A549 (cell line): ENCODE data around the gene RFC4. TPM values are rescaled to one million over a fixed set of nuclear protein-coding genes. Genes with fewer than 3 reads are reported as not detected.

Source experiments
- ATAC-seq, 2 experiments: fragments of 200-7000 bp in 1 of 2; fragments of >200 bp in 1 of 2; cut with Nextera tagmentation in 1 of 2; cut with Tn5 transposase in 1 of 2; 3 replicates each; pipeline versions ENCODE4 v1.8.0 to v1.9.1; 2018 to 2020; ENCODE audit warnings: mild to moderate bottlenecking in 1 of 2, moderate library complexity in 1 of 2
- CTCF ChIA-PET: fragments of 300-600 bp; sonication (Branson Sonifier 250); formaldehyde crosslinking; extraction: SDS; loops from one replicate; lab custom pipeline; 2021; ENCODE audit warnings: antibody characterized with exemption, inconsistent platforms; lab: Yijun Ruan, JAX
- POLR2A ChIA-PET: fragments of 350-600 bp; formaldehyde crosslinking; extraction: SDS; loops from one replicate; lab custom pipeline; 2021; ENCODE audit warnings: antibody characterized with exemption, inconsistent platforms; lab: Yijun Ruan, JAX
- DNase-seq, 2 experiments: peaks; one replicate each; pipeline versions ENCODE4 v3.0.0 to v3.0.0-alpha.2; 2011 to 2016; ENCODE audit warnings: low read depth in 1 of 2, low spot score in 1 of 2
- FAIRE-seq: peaks from 2 replicates; lab custom pipeline; 2011; peaks lifted over from hg19 to GRCh38; lab: Jason Lieb, UNC
- H3K27ac ChIP-seq, 2 experiments: fragments of >200 bp; sonication (Bioruptor Twin); formaldehyde crosslinking; 3 replicates each; pipeline ENCODE4 v1.5.1; 2016 to 2017
- H3K4me1 ChIP-seq: fragments of >200 bp; sonication (Bioruptor Twin); formaldehyde crosslinking; 3 replicates; pipeline ENCODE4 v1.6.1; 2016
- H3K4me2 ChIP-seq: fragments of >200 bp; sonication (Bioruptor Twin); formaldehyde crosslinking; 3 replicates; pipeline ENCODE4 v1.6.1; 2016
- H3K4me3 ChIP-seq: fragments of >200 bp; sonication (Bioruptor Twin); formaldehyde crosslinking; 3 replicates; pipeline ENCODE4 v1.5.1; 2016
- H3K9me3 ChIP-seq: fragments of >200 bp; sonication (Bioruptor Twin); formaldehyde crosslinking; 3 replicates; pipeline ENCODE4 v1.6.1; 2016
- CBX2 ChIP-seq: fragments of 200-600 bp; sonication (generic); IDR thresholded peaks from 2 replicates; pipeline ENCODE4 v1.6.1; 2016; ENCODE audit warnings: low read depth, mild to moderate bottlenecking, borderline replicate concordance
- CBX8 ChIP-seq: fragments of 200-600 bp; sonication (generic); IDR thresholded peaks from 2 replicates; pipeline ENCODE4 v1.6.1; 2016
- CHD4 ChIP-seq: fragments of 200-600 bp; sonication (generic); IDR thresholded peaks from 2 replicates; pipeline ENCODE4 v1.6.1; 2016; ENCODE audit warnings: antibody characterized with exemption, mild to moderate bottlenecking, borderline replicate concordance
- EP300 ChIP-seq, 2 experiments: fragments of >200 bp; sonication (Bioruptor Twin); formaldehyde crosslinking; IDR thresholded peaks; 2 replicates in 1 of 2; 3 replicates in 1 of 2; pipeline ENCODE4 v1.6.1; 2016 to 2017
- ESRRA ChIP-seq: fragments of 150-350 bp; IDR thresholded peaks from 2 replicates; pipeline ENCODE4 v1.6.1; 2014; ENCODE audit warnings: mild to moderate bottlenecking, low read length, borderline replicate concordance
- FOSB ChIP-seq: fragments of 250-450 bp; sonication (Bioruptor Pico); IDR thresholded peaks from 2 replicates; pipeline ENCODE4 v1.5.0; 2020; ENCODE audit warnings: mild to moderate bottlenecking, moderate library complexity
- FOXS1 ChIP-seq: fragments of 250-450 bp; sonication (Bioruptor Pico); IDR thresholded peaks from 2 replicates; pipeline ENCODE4 v1.5.0; 2020; ENCODE audit warnings: mild to moderate bottlenecking, moderate library complexity
- HEYL ChIP-seq: fragments of 250-450 bp; sonication (Bioruptor Pico); IDR thresholded peaks from 2 replicates; pipeline ENCODE4 v1.8.0; 2021; ENCODE audit warnings: mild to moderate bottlenecking, moderate library complexity
- HOXA7 ChIP-seq: fragments of 250-450 bp; sonication (Bioruptor Pico); IDR thresholded peaks from 2 replicates; pipeline ENCODE4 v1.5.0; 2020; ENCODE audit warnings: mild to moderate bottlenecking, moderate library complexity
- HOXB13 ChIP-seq: fragments of 250-450 bp; sonication (Bioruptor Pico); IDR thresholded peaks from 2 replicates; pipeline ENCODE4 v1.5.0; 2020; ENCODE audit warnings: low read depth, mild to moderate bottlenecking, moderate library complexity
- HOXB5 ChIP-seq: fragments of 250-450 bp; sonication (Bioruptor Pico); IDR thresholded peaks from 2 replicates; pipeline ENCODE4 v1.5.0; 2020; ENCODE audit warnings: mild to moderate bottlenecking, moderate library complexity
- JUNB ChIP-seq: fragments of >200 bp; sonication (Bioruptor Twin); formaldehyde crosslinking; IDR thresholded peaks from 2 replicates; pipeline ENCODE4 v1.6.1; 2016
- MAZ ChIP-seq: fragments of 150-350 bp; IDR thresholded peaks from 2 replicates; pipeline ENCODE4 v1.6.1; 2014; ENCODE audit warnings: antibody characterized with exemption, low read depth, low read length, borderline replicate concordance
- MYC ChIP-seq: IDR thresholded peaks from 2 replicates; pipeline ENCODE4 v1.6.1; 2012; ENCODE audit warnings: mild to moderate bottlenecking, inconsistent platforms, low read length, improper control_type of control experiment, borderline replicate concordance
- NFE2L2 ChIP-seq: fragments of 150-350 bp; conservative IDR thresholded peaks from 2 replicates; pipeline ENCODE4 v1.6.1; 2014; ENCODE audit warnings: low read length
- NPAS2 ChIP-seq: fragments of 250-450 bp; sonication (Bioruptor Pico); IDR thresholded peaks from 2 replicates; pipeline ENCODE4 v1.8.0; 2022; ENCODE audit warnings: mild to moderate bottlenecking, moderate library complexity, borderline replicate concordance
- PHF8 ChIP-seq: fragments of 200-600 bp; sonication (generic); IDR thresholded peaks from 2 replicates; pipeline ENCODE4 v1.6.1; 2016; ENCODE audit warnings: low read depth, mild to moderate bottlenecking, antibody characterized with exemption, moderate library complexity, borderline replicate concordance
- POLR2A ChIP-seq: IDR thresholded peaks from 2 replicates; pipeline ENCODE4 v1.6.1; 2012; ENCODE audit warnings: mild to moderate bottlenecking, low read length
- RARB ChIP-seq: fragments of 250-450 bp; sonication (Bioruptor Pico); IDR thresholded peaks from 2 replicates; pipeline ENCODE4 v1.8.0; 2021; ENCODE audit warnings: mild to moderate bottlenecking, moderate library complexity
- RCOR1 ChIP-seq: fragments of 150-350 bp; IDR thresholded peaks from 2 replicates; pipeline ENCODE4 v1.6.1; 2014; ENCODE audit warnings: antibody characterized with exemption, low read length, low read depth
- RFX5 ChIP-seq: fragments of 450-650 bp; IDR thresholded peaks from 2 replicates; pipeline ENCODE4 v1.7.1; 2014; ENCODE audit warnings: antibody characterized with exemption, mild to moderate bottlenecking, moderate library complexity
- TFCP2L1 ChIP-seq: fragments of 250-450 bp; sonication (Bioruptor Pico); IDR thresholded peaks from 2 replicates; pipeline ENCODE4 v1.5.0; 2021; ENCODE audit warnings: mild to moderate bottlenecking
- ZC3H11A ChIP-seq: fragments of 450-650 bp; IDR thresholded peaks from 2 replicates; pipeline ENCODE4 v1.6.1; 2014; ENCODE audit warnings: antibody characterized with exemption, mild to moderate bottlenecking
- ZFP36 ChIP-seq: fragments of 450-650 bp; IDR thresholded peaks from 2 replicates; pipeline ENCODE4 v1.6.1; 2014; ENCODE audit warnings: borderline replicate concordance; ENCODE audit not compliant: partially characterized antibody
- WGBS: methylation state at CpG from one replicate; pipeline ENCODE4 v1.1.6; 2017; ENCODE audit errors: missing lambda C conversion rate; 5-methylcytosine and 5-hydroxymethylcytosine counted together
- polyA plus RNA-seq, 4 experiments: library from polyadenylated mRNA; depleted of rRNA in 3 of 4; stranded (reverse); fragments of >200 nt; fragmentation: RNase III in 1 of 4; extraction: RNeasy Plus Mini Kit Qiagen cat#74134 plus additional on column Dnase treatment in 1 of 4; gene quantifications; 2 replicates in 3 of 4; 3 replicates in 1 of 4; pipeline ENCODE4 v1.2.3, GENCODE V29; 2011 to 2017
- TF ChIP-seq, protein P1 (sequence below): IDR thresholded peaks from 2 replicates; pipeline ENCODE4 v1.6.1; 2012
- TF ChIP-seq, protein P2 (sequence below): fragments of 200-600 bp; sonication (generic); IDR thresholded peaks from 2 replicates; pipeline ENCODE4 v1.6.1; 2016; ENCODE audit warnings: antibody characterized with exemption, mild to moderate bottlenecking, moderate library complexity
- TF ChIP-seq, protein P3 (sequence below): IDR thresholded peaks from 2 replicates; pipeline ENCODE4 v1.6.1; 2012
- TF ChIP-seq, protein P4 (sequence below): fragments of 250-450 bp; sonication (Bioruptor Pico); IDR thresholded peaks from 2 replicates; pipeline ENCODE4 v1.5.0; 2021; ENCODE audit warnings: mild to moderate bottlenecking, moderate library complexity, borderline replicate concordance

Gene RFC4
- polyA plus RNA-seq, 2 of the 4 experiments (the other 2 are of a cell fraction), result 40.6 to 68.8 TPM

DNA sequence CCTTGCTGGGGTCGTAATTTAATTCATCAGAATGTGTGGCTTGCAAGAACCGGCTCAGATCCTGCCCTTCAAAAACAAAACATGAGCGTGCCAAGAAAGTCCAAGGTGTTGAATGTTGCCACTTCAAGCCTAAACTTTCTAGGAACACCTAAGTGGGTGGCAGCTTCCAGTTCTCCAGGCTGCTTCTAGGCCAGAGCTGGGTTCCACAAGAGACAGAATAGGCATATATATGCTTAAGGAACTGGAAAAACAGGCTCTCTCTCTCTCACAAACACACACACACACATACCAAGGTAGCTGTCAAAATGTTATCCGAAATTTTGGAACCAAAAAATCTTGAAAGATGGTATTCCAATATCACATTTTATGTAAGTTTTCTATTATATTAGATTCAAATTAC lies 35.3 kb upstream of the RFC4 start:
- CTCF ChIA-PET, result interaction anchor here (1.1 to 1.4 kb wide), 2 partner anchors 20 to 323 kb away, joined by 3 read pairs; no protein-coding TSS in a partner anchor
- POLR2A ChIA-PET, result no interaction called here
- ATAC-seq (no peak), FAIRE-seq (no peak), DNase-seq (no peak)
- 38% methylated on average over 4 of the region's 4 CpGs for WGBS
- no peak overlapping the region for H3K27ac ChIP-seq
- no peak overlapping the region for H3K4me2 ChIP-seq
- H3K4me3 ChIP-seq, result no peak overlapping the region
- TF ChIP-seq, protein P1, sequence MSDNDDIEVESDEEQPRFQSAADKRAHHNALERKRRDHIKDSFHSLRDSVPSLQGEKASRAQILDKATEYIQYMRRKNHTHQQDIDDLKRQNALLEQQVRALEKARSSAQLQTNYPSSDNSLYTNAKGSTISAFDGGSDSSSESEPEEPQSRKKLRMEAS, result no peak
- TF ChIP-seq HOXA7 (CRISPR knock-in tag), result no peak
- no peak for TF ChIP-seq ZC3H11A
- no peak for TF ChIP-seq JUNB
- TF ChIP-seq FOXS1 (CRISPR knock-in tag), result no peak
- no peak for TF ChIP-seq NPAS2 (CRISPR knock-in tag)
- no peak for TF ChIP-seq POLR2A
- TF ChIP-seq NFE2L2, result no peak
- no peak for TF ChIP-seq MYC
- TF ChIP-seq TFCP2L1 (CRISPR knock-in tag), result no peak
- no peak for TF ChIP-seq MAZ
- TF ChIP-seq CBX2, result no peak
- TF ChIP-seq CHD4, result no peak
- no peak for TF ChIP-seq RFX5
- TF ChIP-seq ESRRA, result no peak
- no peak for TF ChIP-seq CBX8
- no peaks in the 10 kb centered on the region for H3K4me1 ChIP-seq
- no peaks in the 10 kb centered on the region for H3K9me3 ChIP-seq

DNA sequence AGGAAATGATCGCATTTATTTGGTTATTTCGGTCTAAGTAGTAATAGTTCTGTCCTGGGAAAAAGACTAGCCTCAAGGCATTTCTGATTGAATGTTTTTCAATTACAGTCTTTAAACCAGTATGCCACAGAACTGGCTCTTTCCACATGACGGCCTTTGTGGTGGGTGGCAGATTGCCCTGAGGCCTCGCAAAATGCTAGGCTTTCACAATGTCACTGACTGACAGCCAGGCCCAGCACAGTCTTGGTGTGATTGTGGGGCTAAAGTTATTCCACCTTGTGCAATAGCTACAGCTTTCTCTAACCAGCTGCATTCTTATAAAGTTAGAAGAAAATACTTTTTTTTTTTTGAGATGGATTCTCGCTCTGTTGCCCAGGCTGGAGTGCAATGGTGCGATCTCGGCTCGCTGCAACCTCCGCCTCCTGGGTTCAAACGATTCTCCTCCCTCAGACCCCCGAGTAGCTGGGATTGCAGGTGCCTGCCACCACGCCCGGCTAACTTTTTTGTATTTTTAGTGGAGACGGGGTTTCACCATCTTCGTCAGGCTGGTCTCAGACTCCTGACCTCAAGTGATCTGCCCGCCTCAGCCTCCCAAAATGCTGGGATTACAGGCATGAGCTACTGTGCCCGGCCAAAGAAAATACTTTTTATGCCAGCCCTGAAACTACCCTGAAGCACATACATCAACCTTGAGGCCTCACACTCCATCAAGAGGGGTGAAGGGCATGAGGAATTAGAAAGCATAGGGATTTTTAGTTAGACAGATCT lies 33.8 kb upstream of the RFC4 start:
- Histone ChIP-seq H3K9me3 (no peaks in the 10 kb centered on the region), H3K4me2 (no peak overlapping the region), H3K27ac (no peak overlapping the region), H3K4me1 (no peaks in the 10 kb centered on the region), H3K4me3 (no peak overlapping the region)
- TF ChIP-seq, protein P2, sequence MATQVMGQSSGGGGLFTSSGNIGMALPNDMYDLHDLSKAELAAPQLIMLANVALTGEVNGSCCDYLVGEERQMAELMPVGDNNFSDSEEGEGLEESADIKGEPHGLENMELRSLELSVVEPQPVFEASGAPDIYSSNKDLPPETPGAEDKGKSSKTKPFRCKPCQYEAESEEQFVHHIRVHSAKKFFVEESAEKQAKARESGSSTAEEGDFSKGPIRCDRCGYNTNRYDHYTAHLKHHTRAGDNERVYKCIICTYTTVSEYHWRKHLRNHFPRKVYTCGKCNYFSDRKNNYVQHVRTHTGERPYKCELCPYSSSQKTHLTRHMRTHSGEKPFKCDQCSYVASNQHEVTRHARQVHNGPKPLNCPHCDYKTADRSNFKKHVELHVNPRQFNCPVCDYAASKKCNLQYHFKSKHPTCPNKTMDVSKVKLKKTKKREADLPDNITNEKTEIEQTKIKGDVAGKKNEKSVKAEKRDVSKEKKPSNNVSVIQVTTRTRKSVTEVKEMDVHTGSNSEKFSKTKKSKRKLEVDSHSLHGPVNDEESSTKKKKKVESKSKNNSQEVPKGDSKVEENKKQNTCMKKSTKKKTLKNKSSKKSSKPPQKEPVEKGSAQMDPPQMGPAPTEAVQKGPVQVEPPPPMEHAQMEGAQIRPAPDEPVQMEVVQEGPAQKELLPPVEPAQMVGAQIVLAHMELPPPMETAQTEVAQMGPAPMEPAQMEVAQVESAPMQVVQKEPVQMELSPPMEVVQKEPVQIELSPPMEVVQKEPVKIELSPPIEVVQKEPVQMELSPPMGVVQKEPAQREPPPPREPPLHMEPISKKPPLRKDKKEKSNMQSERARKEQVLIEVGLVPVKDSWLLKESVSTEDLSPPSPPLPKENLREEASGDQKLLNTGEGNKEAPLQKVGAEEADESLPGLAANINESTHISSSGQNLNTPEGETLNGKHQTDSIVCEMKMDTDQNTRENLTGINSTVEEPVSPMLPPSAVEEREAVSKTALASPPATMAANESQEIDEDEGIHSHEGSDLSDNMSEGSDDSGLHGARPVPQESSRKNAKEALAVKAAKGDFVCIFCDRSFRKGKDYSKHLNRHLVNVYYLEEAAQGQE, result no peak
- TF ChIP-seq, protein P3, sequence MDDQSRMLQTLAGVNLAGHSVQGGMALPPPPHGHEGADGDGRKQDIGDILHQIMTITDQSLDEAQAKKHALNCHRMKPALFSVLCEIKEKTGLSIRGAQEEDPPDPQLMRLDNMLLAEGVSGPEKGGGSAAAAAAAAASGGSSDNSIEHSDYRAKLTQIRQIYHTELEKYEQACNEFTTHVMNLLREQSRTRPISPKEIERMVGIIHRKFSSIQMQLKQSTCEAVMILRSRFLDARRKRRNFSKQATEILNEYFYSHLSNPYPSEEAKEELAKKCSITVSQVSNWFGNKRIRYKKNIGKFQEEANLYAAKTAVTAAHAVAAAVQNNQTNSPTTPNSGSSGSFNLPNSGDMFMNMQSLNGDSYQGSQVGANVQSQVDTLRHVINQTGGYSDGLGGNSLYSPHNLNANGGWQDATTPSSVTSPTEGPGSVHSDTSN, result no peak
- TF ChIP-seq TFCP2L1 (CRISPR knock-in tag), result no peak
- no peak for TF ChIP-seq EP300 (IDR thresholded peaks at IDR 0.05)
- no peak for TF ChIP-seq HOXB5 (CRISPR knock-in tag)
- no peak for TF ChIP-seq FOXS1 (CRISPR knock-in tag)
- TF ChIP-seq RARB (CRISPR knock-in tag), result no peak
- TF ChIP-seq POLR2A, result no peak
- no peak for TF ChIP-seq HOXB13 (CRISPR knock-in tag)
- TF ChIP-seq ZFP36, result no peak
- TF ChIP-seq, protein P4, sequence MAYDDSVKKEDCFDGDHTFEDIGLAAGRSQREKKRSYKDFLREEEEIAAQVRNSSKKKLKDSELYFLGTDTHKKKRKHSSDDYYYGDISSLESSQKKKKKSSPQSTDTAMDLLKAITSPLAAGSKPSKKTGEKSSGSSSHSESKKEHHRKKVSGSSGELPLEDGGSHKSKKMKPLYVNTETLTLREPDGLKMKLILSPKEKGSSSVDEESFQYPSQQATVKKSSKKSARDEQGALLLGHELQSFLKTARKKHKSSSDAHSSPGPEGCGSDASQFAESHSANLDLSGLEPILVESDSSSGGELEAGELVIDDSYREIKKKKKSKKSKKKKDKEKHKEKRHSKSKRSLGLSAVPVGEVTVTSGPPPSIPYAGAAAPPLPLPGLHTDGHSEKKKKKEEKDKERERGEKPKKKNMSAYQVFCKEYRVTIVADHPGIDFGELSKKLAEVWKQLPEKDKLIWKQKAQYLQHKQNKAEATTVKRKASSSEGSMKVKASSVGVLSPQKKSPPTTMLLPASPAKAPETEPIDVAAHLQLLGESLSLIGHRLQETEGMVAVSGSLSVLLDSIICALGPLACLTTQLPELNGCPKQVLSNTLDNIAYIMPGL, result no peak
- no peak for TF ChIP-seq RFX5
- TF ChIP-seq RCOR1, result no peak
- no peak for TF ChIP-seq PHF8
- TF ChIP-seq CHD4, result no peak
- no peak for TF ChIP-seq HEYL (CRISPR knock-in tag)
- TF ChIP-seq FOSB, result no peak
- POLR2A ChIA-PET, result no interaction called here
- DNase-seq, result no peak
- no peak for ATAC-seq
- CTCF ChIA-PET, result interaction anchor here (1.0 to 1.8 kb wide), 2 partner anchors 18 to 91 kb away, joined by 3 to 5 read pairs; no protein-coding TSS in a partner anchor
- FAIRE-seq, result no peak
- 78% methylated on average over 17 of the region's 17 CpGs for WGBS
